Right lobe of liver (tissue), 4 donors: ENCODE results near the gene RABEP2.
"Not testable (repeated sequence)": the region's sequence is repeated elsewhere in the genome, so short reads cannot be mapped to it uniquely, and the experiment has no call there.

Experiments used
- CTCF ChIP-seq, 4 donors: fragments of 200-600 bp in 3 of 4; fragments of 450-650 bp in 1 of 4; IDR thresholded peaks; one replicate each; pipeline versions ENCODE4 v1.5.1 to v1.8.0; 2016 to 2022; ENCODE audit warnings: antibody characterized with exemption in 4 of 4, mild to moderate bottlenecking in 2 of 4
- POLR2A ChIP-seq: fragments of 450-650 bp; IDR thresholded peaks from one replicate; pipeline ENCODE4 v1.6.1; 2017; ENCODE audit warnings: antibody characterized with exemption, mild to moderate bottlenecking
- donor health status: DM: no; HTN: no; CAD: no.
- donor health status: DM: no; HTN: no; CAD: no.
- donor health status: DM: no; HTN: yes; CAD: no.

DNA sequence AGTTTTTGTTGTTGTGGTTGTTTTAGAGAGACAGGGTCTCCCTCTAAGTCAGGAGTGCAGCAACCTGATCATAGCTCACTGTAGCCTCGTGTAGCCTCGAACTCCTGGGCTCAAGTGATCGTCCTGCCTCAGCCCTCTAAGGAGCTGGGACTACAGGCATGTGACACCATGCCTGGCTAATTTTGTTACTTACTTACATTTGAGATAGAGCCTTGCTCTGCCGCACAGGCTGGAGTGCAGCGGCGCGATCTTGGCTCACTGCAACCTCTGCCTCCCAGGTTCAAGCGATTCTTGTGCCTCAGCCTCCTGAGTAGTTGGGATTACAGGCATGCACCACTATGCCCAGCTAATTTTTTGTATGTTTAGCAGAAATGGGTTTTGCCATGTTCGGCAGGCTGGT, 57.4 kb downstream of the RABEP2 start:
- not testable (repeated sequence) for TF ChIP-seq CTCF (IDR thresholded peaks at IDR 0.05); POLR2A
